Loucy (cell line): ENCODE results near the gene TRPM3.

Experiments used
- CTCF ChIP-seq: fragments of 200-600 bp; sonication (generic); conservative IDR thresholded peaks from 2 replicates; pipeline ENCODE4 v1.5.1; 2014; ENCODE audit warnings: mild to moderate bottlenecking, antibody characterized with exemption, low read length
- EZH2phosphoT487 ChIP-seq: fragments of 200-600 bp; IDR thresholded peaks from 2 replicates; pipeline ENCODE4 v1.6.1; 2018; ENCODE audit warnings: antibody characterized with exemption, mild to moderate bottlenecking, moderate library complexity, borderline replicate concordance

DNA sequence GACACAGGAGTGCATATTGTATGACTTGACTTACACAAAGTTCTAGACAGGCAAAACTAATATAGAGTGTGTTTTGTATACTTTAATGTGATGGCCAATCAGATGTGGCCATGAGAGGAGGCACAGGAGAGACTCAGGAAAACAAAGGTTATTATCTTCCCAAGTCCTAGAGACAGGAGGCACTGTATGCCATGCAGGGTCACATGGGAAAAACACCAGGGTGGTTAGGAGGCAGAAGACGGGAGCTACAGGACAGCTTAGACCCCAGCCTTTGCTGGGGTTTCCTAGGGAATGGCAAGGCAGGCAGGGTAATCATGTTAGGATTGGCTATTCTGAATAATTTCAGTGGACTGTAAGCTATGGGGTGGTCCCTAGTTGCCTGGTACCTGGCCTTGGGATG, 16.2 kb downstream of the TRPM3 start:
- TF ChIP-seq CTCF (no peak), EZH2phosphoT487 (no peak)
